ENCODE results near the gene RAPGEF1. TPM values are rescaled to one million over a fixed set of nuclear protein-coding genes. Genes with fewer than 3 reads are reported as not detected.
A peak's percentile ranks its signal among the peaks of the same experiment; 100 is the strongest.

RAPGEF1 gene
- total and polyA plus RNA-seq, 8 donors, result 17.1 to 62.6 (median 44.8) TPM

GRCh38 chr9:131697908-131698617, 41.8 kb downstream of the RAPGEF1 start:
- peaks cover 11 to 41% (median 20%) of the 10 kb centered on the region in 3 donors for H3K4me1 ChIP-seq
- DNase-seq (no peak), FAIRE-seq (no peak), ATAC-seq (peak; percentile 37 to 62 (median 42))
- WGBS, 2 donors, result 54 to 60% methylated on average over 5 of the region's 5 CpGs
- no peak for TF ChIP-seq CTCF (IDR thresholded peaks at IDR 0.05)
- H3K9me3 ChIP-seq, result no peaks in the 10 kb centered on the region
- H3K27ac ChIP-seq, result peak overlapping the region in 2 of 4 donors; percentile 11 to 51
- no peaks in the 10 kb centered on the region for H3K27me3 ChIP-seq
- intact Hi-C loops (cut with DNase I), result no loop called here
- H3K4me3 ChIP-seq, result no peak overlapping the region
- no peaks in the 10 kb centered on the region for H3K36me3 ChIP-seq

GRCh38 chr9:131697097-131697496, 42.8 kb downstream of the RAPGEF1 start:
- 62 to 66% methylated on average over 6 of the region's 6 CpGs for WGBS, 2 donors
- peak; percentile 38 to 67 (median 58) for ATAC-seq
- H3K27ac ChIP-seq, result peak overlapping the region in 1 of 4 donors; percentile 44
- no peaks in the 10 kb centered on the region for H3K27me3 ChIP-seq
- no peak for TF ChIP-seq CTCF (IDR thresholded peaks at IDR 0.05)
- FAIRE-seq, result no peak
- intact Hi-C loops (cut with DNase I), result no loop called here
- no peaks in the 10 kb centered on the region for H3K9me3 ChIP-seq
- no peak for DNase-seq
- H3K4me3 ChIP-seq, result no peak overlapping the region
- H3K36me3 ChIP-seq, result no peaks in the 10 kb centered on the region
- H3K4me1 ChIP-seq, result peaks cover 15 to 50% (median 27%) of the 10 kb centered on the region in 3 donors

- intact Hi-C loops (cut with DNase I), result no loop called here
- TF ChIP-seq CTCF (IDR thresholded peaks at IDR 0.05), result no peak
- no peaks in the 10 kb centered on the region for H3K9me3 ChIP-seq
- H3K4me3 ChIP-seq, result no peak overlapping the region
- peaks cover 15 to 55% (median 39%) of the 10 kb centered on the region in 3 donors for H3K4me1 ChIP-seq
- no peak overlapping the region for H3K27ac ChIP-seq
- no peak for ATAC-seq
- no peak for DNase-seq
- no peaks in the 10 kb centered on the region for H3K27me3 ChIP-seq
- H3K36me3 ChIP-seq, result no peaks in the 10 kb centered on the region
- FAIRE-seq, result no peak
- whole genome bisulfite sequencing, 2 donors, result 95 to 97% methylated on average over 6 of the region's 6 CpGs
Observed at GRCh38 chr9:131695836-131696460, 43.9 kb downstream of the RAPGEF1 start.

GRCh38 chr9:131695366-131695765, 44.5 kb downstream of the RAPGEF1 start:
- Histone ChIP-seq H3K9me3 (no peaks in the 10 kb centered on the region), H3K4me3 (no peak overlapping the region), H3K36me3 (no peaks in the 10 kb centered on the region), H3K4me1 (peaks cover 15 to 54% (median 44%) of the 10 kb centered on the region in 3 donors), H3K27me3 (no peaks in the 10 kb centered on the region), H3K27ac (no peak overlapping the region)
- no peak for TF ChIP-seq CTCF (IDR thresholded peaks at IDR 0.05)
- FAIRE-seq (no peak), DNase-seq (no peak), ATAC-seq (no peak)
- intact Hi-C loops (cut with DNase I), result no loop called here
- WGBS, 2 donors, result 93 to 96% methylated on average over 5 of the region's 5 CpGs
